Measurements from ENCODE around the gene SDK1. TPM values are rescaled to one million over a fixed set of nuclear protein-coding genes. Genes with fewer than 3 reads are reported as not detected.

SDK1 gene
- total and polyA plus RNA-seq, 2 donors (not counting 3 experiments of a cell fraction or from before 2014, with no cell fraction given): 1.6 to 3.9 TPM

DNA sequence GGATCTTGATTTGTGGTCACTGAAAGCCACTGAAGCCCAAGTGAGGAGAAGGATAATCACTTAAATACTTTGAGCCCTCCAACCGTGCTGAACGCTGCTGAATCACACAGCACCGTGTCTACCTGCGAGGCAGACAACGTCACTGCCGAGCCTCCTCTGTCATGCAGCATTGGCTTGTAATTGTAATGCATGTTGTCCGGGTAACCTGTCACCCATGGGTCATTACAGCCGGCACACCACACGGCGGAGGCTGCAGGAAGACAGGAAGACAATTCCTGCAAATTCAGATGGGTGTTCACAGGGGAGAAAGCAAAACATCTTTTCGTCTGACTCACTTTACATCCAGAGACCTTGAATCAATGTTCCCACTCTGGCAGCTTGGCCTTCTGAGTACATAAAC, 835.0 kb downstream of the SDK1 start:
- Histone ChIP-seq H3K9ac (replicated peaks; ENCODE audit: extremely low read depth, insufficient read depth, low read length) (no peak overlapping the region), H3K4me1 (ENCODE audit: control insufficient read depth, extremely low read depth, insufficient read depth, low read length) (no peaks in the 10 kb centered on the region), H3K79me2 (ENCODE audit: control insufficient read depth, insufficient read depth, low read length) (no peaks in the 10 kb centered on the region), H2AFZ (ENCODE audit: low read depth, low read length) (no peak overlapping the region), H3K36me3 (ENCODE audit: control insufficient read depth in 2 of 2, extremely low read depth in 1 of 2, insufficient read depth in 2 of 2, low read length in 2 of 2) (no peaks in the 10 kb centered on the region), H3K27ac (ENCODE audit: insufficient read depth, low read depth, low read length) (no peak overlapping the region), H4K20me1 (replicated peaks; ENCODE audit: control insufficient read depth, extremely low read depth, insufficient read depth, low read length) (no peaks in the 10 kb centered on the region), H3K9me1 (replicated peaks; ENCODE audit: control insufficient read depth, extremely low read depth, insufficient read depth, low read length) (no peaks in the 10 kb centered on the region), H3K27me3 (ENCODE audit: control insufficient read depth in 2 of 2, insufficient read depth in 2 of 2, low read length in 2 of 2) (no peaks in the 10 kb centered on the region), H3K4me2 (ENCODE audit: insufficient read depth, low read length) (no peak overlapping the region), H3K9me3 (replicated peaks; ENCODE audit: control insufficient read depth, insufficient read depth, low read length) (no peaks in the 10 kb centered on the region), H3K4me3 (replicated peaks in 1 of 3; ENCODE audit: insufficient read depth in 1 of 3, low read depth in 1 of 3, low read length in 3 of 3) (no peak overlapping the region)
- DNase-seq (ENCODE audit: low read depth, low spot score): no peak
- intact Hi-C loops (cut with micrococcal nuclease) (no loop called here), dilution Hi-C loops (cut with MboI; ENCODE audit: extremely low pct_ligation_motif_present, low sequenced_read_pairs) (no loop called here)
- TF ChIP-seq MYC (IDR thresholded peaks at IDR 0.05; ENCODE audit: low read depth, low read length) (no peak), EZH2 (IDR thresholded peaks at IDR 0.05; ENCODE audit: borderline replicate concordance, low read depth, low read length, severe bottlenecking) (no peak)
- no TSS peak for BruUV-seq (replicated peaks)
- no peak for FAIRE-seq
- CTCF ChIA-PET: no interaction called here
- POLR2A ChIA-PET: no interaction called here

DNA sequence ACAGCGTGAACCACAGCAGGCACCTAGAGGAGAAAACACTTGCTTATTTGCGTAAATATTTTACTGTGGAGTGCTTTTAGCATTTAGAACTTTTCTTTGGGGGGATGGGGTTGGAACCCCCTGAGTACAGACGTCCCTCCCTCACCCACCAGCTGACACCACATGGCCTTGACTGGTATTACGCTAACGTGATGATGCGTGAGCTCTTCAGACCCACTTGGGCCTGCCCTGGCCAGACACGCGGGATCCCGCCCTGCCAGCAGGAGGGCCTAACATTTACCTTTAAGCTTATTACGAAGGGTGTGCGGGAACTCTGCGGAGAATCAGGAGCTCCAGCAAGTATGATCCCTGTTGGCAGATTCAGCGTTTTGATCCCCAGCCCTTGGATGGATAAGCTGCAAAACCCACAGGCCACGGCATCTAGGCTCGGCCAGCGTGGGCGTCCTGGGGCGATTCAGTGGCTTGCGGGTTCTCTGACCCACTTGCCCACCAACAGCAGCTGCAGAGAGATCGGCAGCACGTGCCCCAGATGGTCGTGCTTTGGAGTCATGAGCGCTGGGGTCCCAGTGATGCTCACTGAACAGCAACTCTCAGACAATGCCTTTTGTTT, 835.6 kb downstream of the SDK1 start:
- H2AFZ ChIP-seq (ENCODE audit: low read depth, low read length): no peak overlapping the region
- no TSS peak for BruUV-seq (replicated peaks)
- dilution Hi-C loops (cut with MboI; ENCODE audit: extremely low pct_ligation_motif_present, low sequenced_read_pairs): no loop called here
- TF ChIP-seq, protein P1, sequence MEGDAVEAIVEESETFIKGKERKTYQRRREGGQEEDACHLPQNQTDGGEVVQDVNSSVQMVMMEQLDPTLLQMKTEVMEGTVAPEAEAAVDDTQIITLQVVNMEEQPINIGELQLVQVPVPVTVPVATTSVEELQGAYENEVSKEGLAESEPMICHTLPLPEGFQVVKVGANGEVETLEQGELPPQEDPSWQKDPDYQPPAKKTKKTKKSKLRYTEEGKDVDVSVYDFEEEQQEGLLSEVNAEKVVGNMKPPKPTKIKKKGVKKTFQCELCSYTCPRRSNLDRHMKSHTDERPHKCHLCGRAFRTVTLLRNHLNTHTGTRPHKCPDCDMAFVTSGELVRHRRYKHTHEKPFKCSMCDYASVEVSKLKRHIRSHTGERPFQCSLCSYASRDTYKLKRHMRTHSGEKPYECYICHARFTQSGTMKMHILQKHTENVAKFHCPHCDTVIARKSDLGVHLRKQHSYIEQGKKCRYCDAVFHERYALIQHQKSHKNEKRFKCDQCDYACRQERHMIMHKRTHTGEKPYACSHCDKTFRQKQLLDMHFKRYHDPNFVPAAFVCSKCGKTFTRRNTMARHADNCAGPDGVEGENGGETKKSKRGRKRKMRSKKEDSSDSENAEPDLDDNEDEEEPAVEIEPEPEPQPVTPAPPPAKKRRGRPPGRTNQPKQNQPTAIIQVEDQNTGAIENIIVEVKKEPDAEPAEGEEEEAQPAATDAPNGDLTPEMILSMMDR (IDR thresholded peaks at IDR 0.05; ENCODE audit: extremely low read depth in 1 of 2, insufficient read depth in 1 of 2, low read depth in 1 of 2, low read length in 2 of 2): no peak
- TF ChIP-seq JUN (IDR thresholded peaks at IDR 0.05; ENCODE audit: borderline replicate concordance, insufficient read depth, insufficient read length, low read depth) (no peak), GATA2 (IDR thresholded peaks at IDR 0.05; ENCODE audit: insufficient read depth, insufficient read length, low read depth, low read length) (no peak), EZH2 (IDR thresholded peaks at IDR 0.05; ENCODE audit: borderline replicate concordance, low read depth, low read length, severe bottlenecking) (no peak), POLR2AphosphoS5 (IDR thresholded peaks at IDR 0.05; ENCODE audit: insufficient read depth, low read depth, low read length) (no peak), POLR2A (IDR thresholded peaks at IDR 0.05; ENCODE audit: low read depth, low read length) (no peak), MYC (IDR thresholded peaks at IDR 0.05; ENCODE audit: low read depth, low read length) (no peak), FOS (IDR thresholded peaks at IDR 0.05; ENCODE audit: borderline replicate concordance, insufficient read depth, low read length) (no peak)
- TF ChIP-seq, protein P2, sequence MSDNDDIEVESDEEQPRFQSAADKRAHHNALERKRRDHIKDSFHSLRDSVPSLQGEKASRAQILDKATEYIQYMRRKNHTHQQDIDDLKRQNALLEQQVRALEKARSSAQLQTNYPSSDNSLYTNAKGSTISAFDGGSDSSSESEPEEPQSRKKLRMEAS (IDR thresholded peaks at IDR 0.05; ENCODE audit: insufficient read depth, insufficient read length): no peak
- no peaks in the 10 kb centered on the region for H3K9me1 ChIP-seq (replicated peaks; ENCODE audit: control insufficient read depth, extremely low read depth, insufficient read depth, low read length)
- H4K20me1 ChIP-seq (replicated peaks; ENCODE audit: control insufficient read depth, extremely low read depth, insufficient read depth, low read length): no peaks in the 10 kb centered on the region
- H3K9me3 ChIP-seq (replicated peaks; ENCODE audit: control insufficient read depth, insufficient read depth, low read length): no peaks in the 10 kb centered on the region
- FAIRE-seq (no peak), DNase-seq (ENCODE audit: low read depth, low spot score) (no peak)
- H3K27me3 ChIP-seq (ENCODE audit: control insufficient read depth in 2 of 2, insufficient read depth in 2 of 2, low read length in 2 of 2): no peaks in the 10 kb centered on the region
- H3K9ac ChIP-seq (replicated peaks; ENCODE audit: extremely low read depth, insufficient read depth, low read length): no peak overlapping the region
- no peaks in the 10 kb centered on the region for H3K36me3 ChIP-seq (ENCODE audit: control insufficient read depth in 2 of 2, extremely low read depth in 1 of 2, insufficient read depth in 2 of 2, low read length in 2 of 2)
- no peak overlapping the region for H3K4me2 ChIP-seq (ENCODE audit: insufficient read depth, low read length)
- H3K79me2 ChIP-seq (ENCODE audit: control insufficient read depth, insufficient read depth, low read length): no peaks in the 10 kb centered on the region
- no peak overlapping the region for H3K27ac ChIP-seq (ENCODE audit: insufficient read depth, low read depth, low read length)
- H3K4me3 ChIP-seq (replicated peaks in 1 of 3; ENCODE audit: insufficient read depth in 1 of 3, low read depth in 1 of 3, low read length in 3 of 3): no peak overlapping the region
- no peaks in the 10 kb centered on the region for H3K4me1 ChIP-seq (ENCODE audit: control insufficient read depth, extremely low read depth, insufficient read depth, low read length)
- intact Hi-C loops (cut with micrococcal nuclease): no loop called here
- ChIA-PET POLR2A (no interaction called here), CTCF (no interaction called here)

All from endothelial cell of umbilical vein (primary cell).